ENCODE data around the gene WWP2.

The WWP2 gene

DNA sequence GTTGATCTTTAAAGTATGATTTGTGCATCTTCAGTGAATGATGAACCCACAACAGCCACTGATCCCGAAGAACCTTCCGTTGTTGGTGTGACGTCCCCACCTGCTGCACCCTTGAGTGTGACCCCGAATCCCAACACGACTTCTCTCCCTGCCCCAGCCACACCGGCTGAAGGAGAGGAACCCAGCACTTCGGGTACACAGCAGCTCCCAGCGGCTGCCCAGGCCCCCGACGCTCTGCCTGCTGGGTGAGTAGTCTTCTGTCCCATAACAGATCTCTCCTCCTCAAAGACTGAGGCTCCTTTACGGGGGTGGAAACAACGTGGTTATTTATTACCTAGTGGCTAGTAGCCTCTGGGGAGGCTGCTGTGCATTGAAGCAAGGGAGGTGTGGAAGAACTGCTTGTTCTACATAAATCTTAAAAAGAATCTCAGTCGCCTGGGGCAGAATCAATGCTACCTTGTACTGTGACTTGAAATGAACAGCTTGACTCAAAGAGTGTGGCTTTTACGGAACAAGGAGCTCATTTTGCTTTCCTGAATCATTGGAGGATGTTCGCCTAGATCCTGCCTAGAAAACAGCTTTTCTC is 126.0 kb downstream of the WWP2 start:
- no peak for DNase-seq (ENCODE audit: low read depth in 1 of 2, low spot score in 1 of 2)

DNA sequence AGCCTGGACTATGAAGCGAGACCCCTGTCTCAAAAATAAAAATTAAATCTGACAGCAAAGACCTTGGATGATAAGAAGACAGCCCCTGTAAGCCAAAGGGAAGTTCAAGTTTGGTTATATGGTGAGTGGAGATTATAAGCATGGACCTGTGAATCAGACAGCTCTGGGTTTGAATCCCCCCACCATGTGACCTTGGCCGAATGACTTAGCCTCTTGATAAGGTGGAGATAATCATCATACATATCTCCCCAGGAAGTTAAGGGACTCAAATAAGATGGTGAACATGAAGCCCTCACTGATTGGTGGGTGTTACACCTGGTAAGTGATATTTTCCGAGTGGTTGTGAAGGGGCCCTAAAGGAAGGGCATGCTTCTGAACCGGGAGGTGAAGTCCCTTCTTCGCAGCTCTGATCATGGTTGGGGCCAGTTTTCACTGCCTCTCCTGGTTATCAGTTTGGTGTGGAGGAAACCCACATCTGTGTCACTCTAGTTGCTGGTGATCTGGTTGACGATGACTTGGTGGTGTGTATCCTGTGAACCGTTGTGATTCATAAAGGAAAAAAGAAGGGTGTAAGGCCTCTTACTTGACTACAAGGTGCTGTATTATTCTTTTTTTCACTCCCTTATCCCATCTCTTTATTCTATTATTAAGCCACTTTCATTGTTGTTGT is 127.3 kb downstream of the WWP2 start:
- no peak for DNase-seq (ENCODE audit: low read depth in 1 of 2, low spot score in 1 of 2)

DNA sequence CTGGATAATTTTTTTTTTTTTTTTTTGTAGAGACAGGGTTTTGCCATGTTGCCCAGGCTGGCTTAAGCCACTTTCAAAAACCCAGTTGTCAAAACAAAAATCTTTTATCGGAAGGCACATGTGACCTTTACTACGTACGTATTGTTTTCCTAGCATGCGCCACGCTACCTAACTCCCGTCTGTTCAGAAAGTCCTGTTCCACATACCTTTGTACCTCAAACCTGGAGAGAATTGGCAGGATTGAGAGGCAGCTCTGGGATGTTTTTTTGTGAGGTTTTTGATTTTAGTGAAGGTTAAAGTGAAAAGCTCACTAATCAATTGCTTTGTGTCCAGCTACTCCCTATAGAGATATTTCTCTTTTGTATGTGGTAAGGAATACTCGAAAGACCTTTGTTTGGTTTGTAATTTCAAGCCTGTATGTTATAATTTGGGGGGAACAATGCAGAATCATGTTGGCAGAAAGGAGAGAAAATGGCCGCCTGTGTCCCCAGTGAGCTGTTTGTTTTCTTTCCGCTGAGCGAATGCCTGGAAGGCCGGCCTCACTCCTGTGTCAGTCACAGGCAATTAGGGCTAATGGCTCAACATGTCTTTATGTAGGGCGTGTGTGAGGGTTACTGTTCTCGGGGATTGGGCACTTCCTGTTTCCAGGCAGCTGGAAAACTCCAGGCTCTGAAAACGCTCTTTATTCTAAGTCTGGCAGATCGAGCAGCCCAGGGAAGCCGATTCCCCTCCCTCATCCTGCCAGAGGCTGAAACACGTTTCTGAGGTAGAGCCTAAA is 128.2 kb downstream of the WWP2 start:
- no peak for DNase-seq (ENCODE audit: low read depth in 1 of 2, low spot score in 1 of 2)

DNA sequence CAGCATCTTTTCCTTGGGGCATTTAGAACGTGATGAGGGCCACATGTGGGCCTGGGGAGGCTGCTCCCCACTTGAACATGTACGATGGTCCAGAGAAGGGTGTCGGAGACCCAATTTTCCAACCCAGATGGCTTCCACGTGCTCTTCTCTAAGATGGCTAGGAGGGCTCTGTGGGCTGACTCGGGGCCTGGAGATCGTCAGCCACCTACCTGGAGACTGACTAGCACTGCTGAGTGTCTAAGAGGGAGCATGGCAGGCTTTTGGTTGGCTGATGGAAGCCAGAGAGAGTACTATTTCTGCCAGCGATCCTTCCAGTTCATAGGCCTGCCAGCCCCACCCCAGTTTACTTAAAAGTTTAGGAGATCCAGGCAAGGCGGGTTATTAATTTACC is 128.8 kb downstream of the WWP2 start:
- DNase-seq (ENCODE audit: low read depth in 1 of 2, low spot score in 1 of 2) = no peak

DNA sequence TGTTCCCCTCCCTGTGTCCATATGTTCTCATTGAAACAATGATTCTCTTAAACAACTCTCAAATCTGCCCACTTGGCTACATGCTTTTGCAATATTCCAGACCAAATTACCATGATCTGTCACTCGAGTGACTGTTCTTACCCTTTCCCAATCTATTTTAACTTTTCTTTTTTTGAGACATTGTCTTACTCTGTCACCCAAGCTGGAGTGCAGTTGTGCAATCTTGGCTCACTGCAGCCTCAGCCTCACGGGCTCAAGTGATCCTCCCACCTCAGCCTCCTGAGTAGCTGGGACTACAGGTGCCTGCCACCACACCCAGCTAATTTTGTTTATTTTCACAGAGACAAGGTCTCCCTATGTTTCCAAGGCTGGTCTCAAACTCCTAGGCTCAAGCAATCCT is 130.2 kb downstream of the WWP2 start:
- no peak for DNase-seq (ENCODE audit: low read depth in 1 of 2, low spot score in 1 of 2)

DNA sequence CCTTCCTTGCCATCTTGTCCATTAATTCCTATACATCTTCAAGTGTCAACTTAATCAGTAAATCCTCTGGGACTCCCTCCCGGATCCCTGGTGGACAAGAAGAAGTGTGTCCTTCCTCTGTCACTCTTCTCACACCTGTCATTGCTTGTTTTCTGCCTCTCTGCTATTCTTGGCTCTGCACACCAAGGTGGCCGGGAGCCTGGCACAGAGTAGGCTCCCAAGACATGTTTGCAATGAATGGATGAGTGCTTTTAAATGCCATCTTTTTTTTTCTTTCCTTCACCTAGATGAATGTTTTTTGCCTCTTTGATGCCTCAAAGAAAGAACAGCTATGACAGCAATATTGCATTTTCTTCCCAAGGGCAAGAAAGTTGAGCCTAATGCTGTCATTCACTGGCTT is 131.0 kb downstream of the WWP2 start:
- DNase-seq (ENCODE audit: low read depth in 1 of 2, low spot score in 1 of 2) = no peak

DNA sequence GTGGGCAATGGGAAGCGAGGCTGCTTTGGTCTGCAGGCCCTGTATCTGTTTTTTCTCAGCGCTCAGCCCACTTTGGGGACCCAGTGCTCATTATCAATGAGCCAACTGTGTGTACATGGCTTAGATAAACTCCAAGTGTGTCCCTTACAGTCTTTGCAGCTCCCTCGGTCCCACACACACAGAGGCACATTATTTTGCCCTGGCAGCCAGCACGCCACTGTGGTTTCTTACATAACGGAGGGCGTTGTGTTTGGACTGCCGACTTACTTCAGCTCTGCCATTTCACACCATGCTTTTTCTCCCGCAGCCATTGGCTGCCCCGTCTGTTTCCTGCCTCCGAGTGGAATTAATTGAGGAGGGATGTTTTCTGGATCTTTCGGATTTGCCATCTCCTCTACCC is 132.5 kb downstream of the WWP2 start:
- no peak for DNase-seq (ENCODE audit: low read depth in 1 of 2, low spot score in 1 of 2)

DNA sequence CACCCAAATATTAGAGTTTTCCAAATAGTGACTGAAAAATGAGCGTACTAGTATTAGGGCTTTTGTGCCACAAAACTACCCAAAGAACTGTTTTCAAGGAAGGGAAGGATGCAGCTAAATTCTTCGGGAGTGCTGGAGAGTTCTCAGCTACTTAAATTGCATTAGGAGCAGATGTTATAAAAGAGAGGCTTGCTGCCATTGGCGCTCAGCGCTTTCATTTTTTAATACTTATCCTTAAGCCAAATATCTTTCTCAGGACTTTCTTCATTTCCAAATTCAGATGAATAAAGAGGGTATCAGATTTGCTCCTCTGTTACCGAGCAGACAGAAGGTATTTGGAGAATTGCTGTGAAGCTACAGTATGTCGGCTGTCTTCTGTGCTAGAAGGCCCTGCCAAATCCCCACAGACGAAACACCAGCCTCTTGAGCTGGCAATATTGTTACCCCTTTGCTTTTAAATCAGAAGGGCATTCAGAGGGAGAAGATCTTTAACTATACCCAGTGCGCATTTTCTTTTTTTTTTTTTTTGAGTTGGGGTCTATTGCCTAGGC is 141.8 kb downstream of the WWP2 start:
- DNase-seq (ENCODE audit: low read depth in 1 of 2, low spot score in 1 of 2) = no peak

DNA sequence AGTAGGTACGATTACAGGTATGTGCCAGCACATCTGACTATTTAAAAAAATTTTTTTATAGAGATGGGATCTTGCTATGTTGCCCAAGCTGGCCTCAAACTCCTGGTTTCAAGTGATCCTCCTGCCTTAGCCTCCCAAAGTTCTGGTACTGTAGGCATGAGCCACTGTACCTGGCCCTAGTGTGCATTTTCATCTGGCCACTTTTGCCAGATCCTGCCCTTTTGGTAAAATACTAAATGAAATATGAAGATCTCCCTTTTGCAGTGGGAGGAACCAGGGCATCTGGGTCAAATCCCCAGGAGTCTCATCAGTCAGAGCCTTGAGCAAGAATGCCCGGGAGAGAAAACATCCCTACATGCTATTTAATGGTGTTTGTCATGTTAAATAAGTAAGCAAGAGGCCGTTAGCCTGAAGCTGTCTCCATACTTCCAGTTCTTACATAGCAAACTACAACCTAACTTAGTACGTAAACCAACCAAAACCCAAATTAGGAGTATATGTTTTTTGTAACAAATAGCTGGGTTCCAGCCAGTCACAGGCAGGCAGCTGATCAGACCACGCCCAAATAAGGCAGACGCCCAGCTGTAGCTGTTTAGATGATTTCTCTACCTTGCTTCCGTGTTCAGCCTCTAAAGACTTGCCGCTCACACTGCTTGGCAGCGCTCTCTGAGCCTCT is 142.5 kb downstream of the WWP2 start:
- DNase-seq (ENCODE audit: low read depth in 1 of 2, low spot score in 1 of 2) = no peak

DNA sequence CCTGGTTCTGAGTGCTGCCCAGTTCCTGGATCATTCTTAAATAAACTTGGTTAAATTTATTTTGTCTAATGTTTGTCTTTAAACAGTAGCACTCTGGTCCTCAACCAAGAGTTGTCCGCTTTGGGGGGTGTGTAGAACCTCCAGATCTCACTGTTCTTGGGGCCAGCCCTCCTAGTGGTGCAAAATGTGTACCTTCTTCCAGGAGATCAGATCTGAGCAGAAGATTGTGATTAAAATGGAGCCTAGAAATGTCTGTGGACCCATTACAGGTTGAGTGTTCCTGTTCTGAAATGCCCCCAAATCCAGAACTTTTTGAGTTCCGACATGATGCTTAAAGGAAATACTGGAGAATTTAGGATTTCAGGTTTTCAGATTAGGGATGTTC is 143.0 kb downstream of the WWP2 start:
- no peak for DNase-seq (ENCODE audit: low read depth in 1 of 2, low spot score in 1 of 2)

DNA sequence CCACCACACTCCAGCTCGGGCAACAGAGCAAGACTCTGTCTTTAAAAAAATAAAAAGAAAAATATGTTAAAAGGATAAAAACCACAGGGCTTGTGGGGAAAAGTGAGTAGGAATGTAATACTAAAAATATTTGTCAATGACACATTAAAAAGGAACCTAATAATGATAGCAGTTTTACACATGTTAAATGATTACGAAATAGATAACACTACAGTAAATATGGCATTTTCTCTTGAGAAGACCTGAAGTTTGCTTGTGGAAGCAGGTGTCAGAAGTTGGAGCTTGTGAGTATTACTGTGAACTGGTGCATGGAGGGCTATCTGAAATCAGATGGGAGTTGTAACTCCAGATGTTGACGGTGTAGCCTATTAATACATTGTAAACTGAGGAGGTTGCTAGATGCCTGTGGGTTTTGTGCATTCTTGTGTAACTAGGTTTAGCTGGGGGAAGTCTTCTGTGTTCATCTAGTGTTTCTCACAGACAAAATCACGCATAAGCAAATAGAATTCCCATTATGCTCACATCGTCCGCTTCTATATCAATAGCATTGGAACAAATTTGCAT is 144.8 kb downstream of the WWP2 start:
- DNase-seq (ENCODE audit: low read depth in 1 of 2, low spot score in 1 of 2) = no peak

DNA sequence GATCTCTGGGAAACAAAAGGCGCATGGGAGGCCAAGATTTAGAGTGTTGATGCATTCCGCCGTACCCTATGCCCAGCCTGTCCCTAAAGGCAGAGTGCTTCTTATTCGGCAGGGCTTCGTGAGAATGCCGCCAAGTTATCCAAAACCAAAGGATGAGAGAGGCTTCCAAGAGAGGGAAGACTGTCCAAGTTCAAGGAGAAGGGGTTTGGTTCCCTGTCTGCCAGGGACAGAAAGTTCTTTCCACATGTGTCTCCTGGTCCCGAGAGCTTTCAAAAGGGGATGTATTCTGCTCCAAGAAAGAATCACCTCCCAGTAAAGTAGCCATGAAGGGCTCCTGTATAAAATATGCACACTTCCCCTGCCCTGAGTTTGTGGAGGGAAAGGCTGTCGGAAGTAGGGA is 146.9 kb downstream of the WWP2 start:
- no peak for DNase-seq (ENCODE audit: low read depth in 1 of 2, low spot score in 1 of 2)

DNA sequence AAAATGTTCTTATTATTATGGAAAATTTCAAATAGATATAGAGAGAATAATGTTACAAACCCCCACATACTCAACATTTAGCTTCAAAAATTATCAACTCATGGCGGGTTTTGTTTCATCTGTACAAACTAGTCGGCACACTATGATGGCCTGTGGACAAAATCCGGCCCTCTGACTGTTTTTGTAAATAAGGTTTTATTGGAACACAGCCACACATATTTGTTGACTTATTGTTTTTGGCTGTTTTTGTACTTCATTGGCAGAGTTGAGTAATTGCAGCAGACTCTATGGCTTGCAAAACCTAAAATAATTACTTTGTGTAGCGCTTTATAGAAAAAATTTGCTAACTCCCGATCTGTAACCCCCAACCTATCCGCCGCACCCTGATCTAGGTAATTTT is 147.6 kb downstream of the WWP2 start:
- DNase-seq (ENCODE audit: low read depth in 1 of 2, low spot score in 1 of 2) = no peak

DNA sequence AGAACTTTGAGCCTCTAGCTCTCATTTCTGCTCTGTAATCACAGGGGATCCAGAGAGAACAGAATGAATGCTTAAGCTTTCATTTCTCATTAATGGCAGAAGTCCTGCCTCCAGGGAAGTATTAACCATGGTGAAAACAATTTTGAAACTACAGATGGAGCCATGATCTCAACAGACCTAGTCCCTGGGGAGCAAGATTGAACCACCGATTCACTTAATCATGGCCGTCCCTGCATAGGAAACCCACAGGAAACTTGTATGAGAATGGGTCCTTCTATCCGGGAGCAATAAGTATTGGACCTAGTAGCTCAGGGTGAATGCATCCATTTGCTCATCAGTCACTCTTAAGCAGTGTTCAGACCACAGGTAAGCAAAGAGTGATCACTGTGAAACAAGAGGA is 148.8 kb downstream of the WWP2 start:
- no peak for DNase-seq (ENCODE audit: low read depth in 1 of 2, low spot score in 1 of 2)

DNA sequence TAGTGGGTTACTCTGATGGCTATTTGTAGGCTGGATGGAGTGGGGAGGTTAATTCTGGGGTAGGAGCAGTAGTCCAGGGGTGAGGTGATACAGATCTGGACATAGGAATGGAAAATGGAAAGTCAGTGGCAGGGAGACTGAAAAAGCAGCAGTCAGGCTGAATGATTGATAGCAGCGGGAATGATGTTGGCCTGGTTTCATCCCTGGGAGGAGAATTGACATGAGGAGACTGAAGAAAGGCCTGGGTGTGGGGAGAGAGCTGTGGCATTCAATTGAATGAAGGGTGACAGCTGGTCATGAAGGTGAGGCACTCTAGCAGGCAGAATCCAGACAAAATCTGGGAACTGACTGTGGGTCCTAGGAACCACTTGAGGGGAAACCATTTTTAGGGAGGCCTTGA is 154.3 kb downstream of the WWP2 start:
- DNase-seq (ENCODE audit: low read depth in 1 of 2, low spot score in 1 of 2) = no peak

DNA sequence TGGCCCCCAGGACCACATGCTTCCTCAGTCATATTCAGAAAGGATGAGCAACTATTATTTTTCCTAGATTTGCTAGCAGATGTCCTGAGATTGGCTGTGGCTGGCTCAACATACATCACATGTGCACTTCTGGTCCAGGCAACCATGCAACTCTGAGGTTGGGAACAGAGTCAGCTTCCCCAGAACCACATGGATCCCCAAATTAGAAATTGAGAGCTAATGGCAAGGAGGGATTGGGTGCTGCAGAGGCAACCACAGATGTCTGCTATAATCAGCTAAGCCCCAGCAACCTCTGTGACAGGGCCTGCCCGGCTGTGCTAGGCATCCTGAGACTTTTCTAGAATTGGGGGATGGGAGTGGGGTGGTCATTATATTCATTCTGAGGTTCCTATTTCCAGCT is 155.2 kb downstream of the WWP2 start:
- DNase-seq (ENCODE audit: low read depth in 1 of 2, low spot score in 1 of 2) = no peak

DNA sequence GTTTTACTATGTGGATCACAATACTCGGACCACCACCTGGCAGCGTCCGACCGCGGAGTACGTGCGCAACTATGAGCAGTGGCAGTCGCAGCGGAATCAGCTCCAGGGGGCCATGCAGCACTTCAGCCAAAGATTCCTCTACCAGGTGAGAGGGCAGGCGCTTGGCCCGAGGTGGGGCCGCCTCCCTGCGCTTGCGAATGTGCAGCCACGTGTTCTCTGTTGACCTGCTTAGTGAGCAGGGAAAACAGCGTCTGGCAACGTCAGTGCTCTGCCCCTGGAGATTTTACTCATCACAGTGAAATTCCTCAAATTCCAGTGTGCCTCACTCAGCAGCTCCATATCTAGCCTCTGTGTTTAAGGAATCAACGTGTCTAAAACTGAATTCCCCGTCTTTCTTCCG is 155.6 kb downstream of the WWP2 start:
- no peak for DNase-seq (ENCODE audit: low read depth in 1 of 2, low spot score in 1 of 2)

DNA sequence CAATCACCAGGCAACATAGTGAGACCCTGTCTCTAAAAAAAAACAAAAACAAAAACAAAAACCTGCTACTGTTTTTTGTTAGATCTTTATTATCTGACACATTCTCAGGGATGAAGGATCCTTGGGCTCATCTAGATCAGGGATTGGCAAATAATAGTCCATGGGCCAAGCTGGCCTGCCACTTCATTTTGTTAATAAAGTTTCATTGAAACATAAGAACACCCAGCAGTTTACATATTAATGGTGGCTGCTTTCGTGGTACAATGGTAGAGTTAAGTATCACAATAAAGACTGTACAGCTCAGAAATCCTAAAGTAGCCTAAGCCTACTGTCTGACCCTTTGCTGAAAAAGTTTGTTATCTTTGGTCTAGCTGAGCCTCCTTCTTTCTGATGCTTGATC is 156.1 kb downstream of the WWP2 start:
- DNase-seq (ENCODE audit: low read depth in 1 of 2, low spot score in 1 of 2) = no peak

DNA sequence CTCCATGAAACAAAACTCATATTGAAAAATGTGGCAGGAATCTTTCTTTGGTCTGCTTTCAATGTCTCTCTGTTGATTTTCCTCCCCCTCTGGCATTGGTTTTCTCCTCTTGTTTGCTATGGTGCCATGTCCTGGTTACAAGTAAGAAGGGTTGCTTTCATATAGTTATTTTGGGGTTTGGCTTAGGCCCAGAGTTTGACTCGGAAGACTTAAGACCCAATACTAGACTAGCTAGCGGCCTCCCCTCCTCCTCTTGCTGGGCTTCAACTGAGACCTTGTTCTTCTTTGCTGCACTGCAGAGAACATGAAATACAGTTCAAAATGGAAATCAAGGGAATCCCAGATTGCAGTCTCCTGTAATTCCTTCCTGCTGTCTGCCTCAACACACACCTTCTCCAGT is 159.0 kb downstream of the WWP2 start:
- DNase-seq (ENCODE audit: low read depth in 1 of 2, low spot score in 1 of 2) = no peak

DNA sequence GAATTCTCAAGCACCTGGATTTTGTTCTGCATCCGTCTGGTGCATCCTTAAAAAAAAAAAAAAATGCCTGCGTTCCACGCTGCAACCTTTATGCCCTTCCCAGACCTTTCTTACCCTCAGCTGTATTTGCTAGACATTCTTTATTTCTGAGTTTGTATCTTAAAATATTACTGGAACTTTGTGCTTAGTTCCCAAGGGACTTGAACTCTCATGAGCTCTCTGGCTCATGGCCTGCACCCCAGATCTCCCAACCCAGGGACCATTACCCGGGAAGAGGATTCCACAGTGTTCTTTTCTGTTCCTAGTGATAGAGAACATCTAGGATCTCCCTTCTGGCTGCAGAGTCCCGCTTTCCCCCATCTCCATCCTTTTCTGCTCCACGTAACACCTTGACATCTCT is 160.1 kb downstream of the WWP2 start:
- no peak for DNase-seq (ENCODE audit: low read depth in 1 of 2, low spot score in 1 of 2)

DNA sequence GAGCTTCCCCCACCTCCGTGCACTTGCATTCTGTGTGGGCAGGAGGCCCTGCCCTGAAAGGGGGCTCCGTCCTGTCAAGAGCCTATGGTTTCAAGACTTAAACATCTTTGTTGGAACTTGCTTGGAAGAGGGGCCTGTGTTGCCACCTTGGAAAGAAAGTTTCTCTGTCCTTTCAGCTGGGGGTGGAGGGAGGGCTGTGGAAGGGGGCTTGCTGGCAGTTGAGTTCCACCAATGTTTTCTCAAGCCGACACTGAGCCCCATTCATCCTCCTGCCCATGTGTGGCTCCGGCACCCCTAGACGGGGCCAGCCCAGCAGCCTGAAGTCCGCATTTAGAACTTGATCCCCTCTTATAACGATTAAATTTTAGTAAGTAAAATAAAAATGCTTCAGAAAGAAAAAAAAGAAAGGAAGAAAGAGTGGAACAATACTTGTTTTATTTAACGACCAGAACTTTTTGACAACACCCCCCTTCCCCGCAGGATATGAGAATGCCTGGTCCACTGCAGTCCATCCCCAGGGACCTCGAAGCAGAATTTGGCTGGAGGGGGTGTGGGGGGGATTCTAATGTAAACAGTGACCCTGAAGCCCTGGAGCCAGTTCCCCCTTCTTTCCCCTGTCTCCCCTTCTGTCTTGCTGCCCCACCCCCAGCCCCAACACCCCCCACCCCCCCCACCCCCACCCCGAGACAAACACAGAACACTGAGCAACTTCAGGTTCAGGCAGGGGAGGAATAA is 162.1 kb downstream of the WWP2 start:
- no peak for DNase-seq (ENCODE audit: low read depth in 1 of 2, low spot score in 1 of 2)
